ENCODE results near the gene VSIG2.

DNA sequence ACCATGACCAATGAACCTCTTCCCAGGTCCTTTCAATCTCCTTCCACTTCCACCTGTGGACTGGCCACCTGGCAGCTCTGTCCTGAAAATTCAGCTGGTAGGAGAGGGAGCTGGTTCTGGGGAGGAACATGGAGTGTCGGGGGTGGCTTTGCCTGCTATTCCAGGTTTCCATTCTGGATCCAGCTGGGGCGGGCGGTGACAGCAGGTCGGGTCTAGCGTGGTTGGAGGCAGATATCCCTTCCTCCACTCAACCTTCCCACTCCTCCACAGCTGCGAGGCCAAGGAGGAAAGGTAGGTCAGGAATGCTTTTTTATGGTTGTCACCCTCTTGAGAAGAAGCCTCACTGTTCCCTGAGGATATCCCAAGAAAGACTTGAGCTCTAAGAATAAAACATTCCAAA lies 9.0 kb downstream of the VSIG2 start:
- TF ChIP-seq CTCF (IDR thresholded peaks at IDR 0.05) (no peak), EP300 (IDR thresholded peaks at IDR 0.05) (no peak), POLR2A (IDR thresholded peaks at IDR 0.05) (no peak)
